Renal cortical epithelial cell (primary cell): ENCODE results near the gene RNF40. TPM values are rescaled to one million over a fixed set of nuclear protein-coding genes. Genes with fewer than 3 reads are reported as not detected.

Source experiments
- DNase-seq: peaks from one replicate; pipeline ENCODE4 v3.0.0-alpha.2; 2011; ENCODE audit warnings: low read depth
- total RNA-seq: library from RNA; depleted of rRNA; stranded (reverse); fragments of >200 nt; gene quantifications from 2 replicates; pipeline ENCODE4 v1.2.3, GENCODE V29; 2014

The RNF40 gene
- total RNA-seq, 1 donor from 2014 or later: 108 TPM

- peak; percentile 93 for DNase-seq
These were observed 21.5 kb upstream of the RNF40 start for GRCh38 chr16:30740364-30741251.

GRCh38 chr16:30741461-30741914 is 20.6 kb upstream of the RNF40 start:
- peak; percentile 99 for DNase-seq

GRCh38 chr16:30743716-30744115 is 18.4 kb upstream of the RNF40 start:
- no peak for DNase-seq

- no peak for DNase-seq
These were observed 17.9 kb upstream of the RNF40 start for GRCh38 chr16:30744183-30744582.

- no peak for DNase-seq
These were observed 17.0 kb upstream of the RNF40 start for GRCh38 chr16:30745082-30745481.

GRCh38 chr16:30746638-30747175 is 15.4 kb upstream of the RNF40 start:
- DNase-seq: no peak

- DNase-seq: peak; percentile 77
These were observed 14.8 kb upstream of the RNF40 start for GRCh38 chr16:30747331-30747730.

- DNase-seq: peak; percentile 97
These were observed 14.1 kb upstream of the RNF40 start, which contains the start of gene PHKG2 for GRCh38 chr16:30747799-30748633. Gene PHKG2, plus strand, starts transcription at chr16:30748425. Its CDS starts 396 bp downstream, at chr16:30748821.

- peak; percentile 8 for DNase-seq
These were observed 13.3 kb upstream of the RNF40 start for GRCh38 chr16:30748634-30749445.

GRCh38 chr16:30750201-30750600 is 11.9 kb upstream of the RNF40 start:
- DNase-seq: no peak

GRCh38 chr16:30750876-30751465 is 11.2 kb upstream of the RNF40 start:
- no peak for DNase-seq

- no peak for DNase-seq
These were observed 8.5 kb upstream of the RNF40 start for GRCh38 chr16:30753596-30753995.

- DNase-seq: no peak
These were observed 6.0 kb upstream of the RNF40 start for GRCh38 chr16:30755955-30756780.

- no peak for DNase-seq
These were observed 5.4 kb upstream of the RNF40 start for GRCh38 chr16:30756781-30757100.

GRCh38 chr16:30757316-30757715 is 4.8 kb upstream of the RNF40 start:
- DNase-seq: no peak

- no peak for DNase-seq
These were observed 3.1 kb upstream of the RNF40 start for GRCh38 chr16:30758988-30759491.

GRCh38 chr16:30760001-30760559 is 2.0 kb upstream of the RNF40 start:
- DNase-seq: no peak

- DNase-seq: no peak
These were observed 1.3 kb upstream of the RNF40 start for GRCh38 chr16:30760577-30761426.

GRCh38 chr16:30761427-30761927 is 645 bp upstream of the RNF40 start:
- DNase-seq: peak; percentile 15
